ENCODE measurements around the gene SYCP2.

SYCP2 gene

GRCh38 chr20:59814840-59815340, 118.5 kb downstream of the SYCP2 start:
- H3K27me3 ChIP-seq (ENCODE audit: low read length), result no peaks in the 10 kb centered on the region
- TF ChIP-seq EZH2phosphoT487 (conservative IDR thresholded peaks at IDR 0.05; ENCODE audit: low read length), result no peak
- no peak for TF ChIP-seq CTCF (IDR thresholded peaks at IDR 0.05; ENCODE audit: insufficient read depth, low read length, poor library complexity, severe bottlenecking)

GRCh38 chr20:59813948-59814839, 119.2 kb downstream of the SYCP2 start:
- Histone ChIP-seq H4K20me1 (ENCODE audit: low read depth, low read length) (no peaks in the 10 kb centered on the region), H3K9me2 (replicated peaks; ENCODE audit: insufficient read depth, low read length) (no peaks in the 10 kb centered on the region), H3K9ac (ENCODE audit: low read length) (no peak overlapping the region), H3K4me3 (ENCODE audit: insufficient read depth, low read length, poor library complexity, severe bottlenecking) (no peak overlapping the region), H2AFZ (ENCODE audit: low read depth, low read length, severe bottlenecking) (no peak overlapping the region), H3K36me3 (ENCODE audit: low read length) (no peaks in the 10 kb centered on the region), H3K4me2 (ENCODE audit: low read depth, low read length, poor library complexity, severe bottlenecking) (no peak overlapping the region), H3K27ac (ENCODE audit: low read depth, low read length) (no peak overlapping the region), H3K79me2 (ENCODE audit: insufficient read depth, low read length) (no peaks in the 10 kb centered on the region), H3K27me3 (ENCODE audit: low read length) (no peaks in the 10 kb centered on the region), H3F3A (ENCODE audit: insufficient read depth) (no peaks in the 10 kb centered on the region), H3K9me3 (ENCODE audit: insufficient read depth, low read length) (no peaks in the 10 kb centered on the region)
- TF ChIP-seq EZH2phosphoT487 (conservative IDR thresholded peaks at IDR 0.05; ENCODE audit: low read length) (no peak), CTCF (IDR thresholded peaks at IDR 0.05; ENCODE audit: insufficient read depth, low read length, poor library complexity, severe bottlenecking) (no peak)

More at GRCh38 chr20:59814840-59815340, 118.5 kb downstream of the SYCP2 start:
- Histone ChIP-seq H3K4me3 (ENCODE audit: insufficient read depth, low read length, poor library complexity, severe bottlenecking) (no peak overlapping the region), H3K9me3 (ENCODE audit: insufficient read depth, low read length) (no peaks in the 10 kb centered on the region), H3K9ac (ENCODE audit: low read length) (no peak overlapping the region), H3F3A (ENCODE audit: insufficient read depth) (no peaks in the 10 kb centered on the region), H3K9me2 (replicated peaks; ENCODE audit: insufficient read depth, low read length) (no peaks in the 10 kb centered on the region), H3K4me2 (ENCODE audit: low read depth, low read length, poor library complexity, severe bottlenecking) (no peak overlapping the region), H2AFZ (ENCODE audit: low read depth, low read length, severe bottlenecking) (no peak overlapping the region), H4K20me1 (ENCODE audit: low read depth, low read length) (no peaks in the 10 kb centered on the region), H3K79me2 (ENCODE audit: insufficient read depth, low read length) (no peaks in the 10 kb centered on the region), H3K27ac (ENCODE audit: low read depth, low read length) (no peak overlapping the region), H3K36me3 (ENCODE audit: low read length) (no peaks in the 10 kb centered on the region)

Measured in SU-DHL-6 (cell line).